H1 (cell line): ENCODE results near the gene FERMT1. TPM values are rescaled to one million over a fixed set of nuclear protein-coding genes. Genes with fewer than 3 reads are reported as not detected.

Experiments used
- CTCF ChIA-PET: fragments of 300-600 bp; sonication (Branson Sonifier 250); formaldehyde crosslinking; loops from one replicate; lab custom pipeline; 2021; ENCODE audit not compliant: partially characterized antibody; lab: Charles Lee
- POLR2A ChIA-PET: fragments of 300-600 bp; sonication (Branson Sonifier 250); formaldehyde crosslinking; loops from one replicate; lab custom pipeline; 2021; ENCODE audit warnings: inconsistent platforms; ENCODE audit not compliant: partially characterized antibody; lab: Charles Lee
- DNase-seq, 2 experiments: peaks; one replicate each; pipeline versions ENCODE4 v3.0.0 to v3.0.0-alpha.2; 2010 to 2022; ENCODE audit warnings: low spot score in 2 of 2, low read depth in 1 of 2, mixed read lengths in 1 of 2
- FAIRE-seq: peaks from 2 replicates; lab custom pipeline; 2011; peaks lifted over from hg19 to GRCh38; lab: Jason Lieb, UNC
- H2AFZ ChIP-seq: 2 replicates; pipeline ENCODE4 v1.8.1; 2012; ENCODE audit warnings: low read length, inconsistent platforms
- H2AK5ac ChIP-seq: 2 replicates; pipeline ENCODE4 v1.6.1; 2013; ENCODE audit warnings: low read depth, low read length
- H2BK120ac ChIP-seq: replicated peaks from 2 replicates; pipeline ENCODE3; 2013; ENCODE audit warnings: low read depth, low read length, inconsistent platforms
- H2BK12ac ChIP-seq: 2 replicates; pipeline ENCODE4 v1.6.1; 2013; ENCODE audit warnings: low read depth, low read length
- H2BK15ac ChIP-seq: 2 replicates; pipeline ENCODE4 v1.6.1; 2013; ENCODE audit warnings: low read length
- H2BK20ac ChIP-seq: 2 replicates; pipeline ENCODE4 v1.6.1; 2013; ENCODE audit warnings: low read length
- H2BK5ac ChIP-seq: 2 replicates; pipeline ENCODE4 v1.6.1; 2013; ENCODE audit warnings: low read depth, low read length
- H3K14ac ChIP-seq: 2 replicates; pipeline ENCODE4 v1.6.1; 2013; ENCODE audit warnings: inconsistent platforms; ENCODE audit not compliant: insufficient read length
- H3K18ac ChIP-seq: 2 replicates; pipeline ENCODE4 v1.6.1; 2013; ENCODE audit warnings: low read length; ENCODE audit errors: extremely low read depth
- H3K23ac ChIP-seq: 2 replicates; pipeline ENCODE4 v1.6.1; 2013; ENCODE audit warnings: inconsistent platforms; ENCODE audit not compliant: insufficient read length
- H3K23me2 ChIP-seq: 2 replicates; pipeline ENCODE4 v1.6.1; 2013; ENCODE audit warnings: low read depth, low read length
- H3K27ac ChIP-seq: 2 replicates; pipeline ENCODE4 v1.6.1; 2011; ENCODE audit warnings: low read depth, low read length, inconsistent platforms
- H3K27me3 ChIP-seq, 4 experiments: replicated peaks in 1 of 4; 1 replicate in 1 of 4; 2 replicates in 3 of 4; pipeline versions ENCODE4 v1.6.1 to v1.8.1; 2011 to 2013; ENCODE audit warnings: low read length in 3 of 4, mild to moderate bottlenecking in 3 of 4, inconsistent platforms in 2 of 4, mixed read lengths in 2 of 4, moderate library complexity in 1 of 4; ENCODE audit not compliant: control insufficient read depth in 3 of 4, insufficient read depth in 3 of 4; ENCODE audit errors: extremely low read depth in 1 of 4
- H3K36me3 ChIP-seq, 4 experiments: 2 replicates each; pipeline versions ENCODE4 v1.6.1 to v1.8.1; 2011 to 2013; ENCODE audit warnings: mild to moderate bottlenecking in 4 of 4, low read length in 3 of 4, moderate library complexity in 2 of 4, control low read depth in 1 of 4, inconsistent platforms in 1 of 4; ENCODE audit not compliant: insufficient read depth in 4 of 4, control insufficient read depth in 2 of 4
- H3K4ac ChIP-seq: replicated peaks from 2 replicates; pipeline ENCODE3; 2013; ENCODE audit warnings: low read length, low read depth, mixed read lengths, inconsistent platforms; ENCODE audit not compliant: insufficient read length
- H3K4me1 ChIP-seq, 4 experiments: replicated peaks in 1 of 4; 1 replicate in 1 of 4; 2 replicates in 3 of 4; pipeline versions ENCODE4 v1.6.1 to v1.8.1; 2011 to 2013; ENCODE audit warnings: low read length in 3 of 4, inconsistent platforms in 2 of 4, mixed read lengths in 1 of 4; ENCODE audit not compliant: insufficient read depth in 4 of 4, control insufficient read depth in 3 of 4
- H3K4me2 ChIP-seq, 2 experiments: 2 replicates each; pipeline versions ENCODE4 v1.6.1 to v1.8.1; 2011 to 2013; ENCODE audit warnings: low read depth in 2 of 2, low read length in 2 of 2, control low read depth in 1 of 2, inconsistent platforms in 1 of 2, mild to moderate bottlenecking in 1 of 2; ENCODE audit not compliant: insufficient read depth in 1 of 2
- H3K4me3 ChIP-seq, 4 experiments: fragments of 200-600, 300-600 bp in 1 of 4; sonication (generic), shearing (Covaris generic), sonication (Bioruptor Twin) in 1 of 4; 2 replicates each; pipeline versions ENCODE4 v1.5.1 to v1.8.1; 2011 to 2016; ENCODE audit warnings: low read length in 4 of 4, low read depth in 3 of 4, control low read depth in 2 of 4, inconsistent platforms in 2 of 4, mild to moderate bottlenecking in 2 of 4, mixed read lengths in 1 of 4, moderate library complexity in 1 of 4; ENCODE audit not compliant: insufficient read depth in 2 of 4; ENCODE audit errors: extremely low read depth in 1 of 4
- H3K56ac ChIP-seq: replicated peaks from 2 replicates; pipeline ENCODE3; 2013; ENCODE audit warnings: low read depth, mild to moderate bottlenecking, mixed read lengths, low read length, inconsistent platforms; ENCODE audit not compliant: insufficient read length
- H3K79me1 ChIP-seq: 2 replicates; pipeline ENCODE4 v1.6.1; 2013; ENCODE audit warnings: low read depth, low read length, control low read depth
- H3K79me2 ChIP-seq, 2 experiments: 2 replicates each; pipeline versions ENCODE4 v1.6.1 to v1.8.1; 2012 to 2013; ENCODE audit warnings: low read length in 2 of 2, mild to moderate bottlenecking in 2 of 2, inconsistent platforms in 1 of 2; ENCODE audit not compliant: insufficient read depth in 2 of 2, control insufficient read depth in 1 of 2
- H3K9ac ChIP-seq, 4 experiments: replicated peaks in 1 of 4; 1 replicate in 1 of 4; 2 replicates in 3 of 4; pipeline versions ENCODE4 v1.6.1 to v1.8.1; 2011 to 2013; ENCODE audit warnings: low read depth in 3 of 4, low read length in 3 of 4, control low read depth in 2 of 4, mild to moderate bottlenecking in 2 of 4, moderate library complexity in 2 of 4, inconsistent platforms in 1 of 4; ENCODE audit errors: extremely low read depth in 1 of 4
- H3K9me3 ChIP-seq, 2 experiments: 2 replicates each; pipeline versions ENCODE4 v1.6.1 to v1.8.1; 2012 to 2013; ENCODE audit warnings: mild to moderate bottlenecking in 2 of 2, moderate library complexity in 2 of 2, control low read depth in 1 of 2, inconsistent platforms in 1 of 2, low read depth in 1 of 2, low read length in 1 of 2, mixed read lengths in 1 of 2; ENCODE audit not compliant: insufficient read depth in 2 of 2
- H4K20me1 ChIP-seq, 2 experiments: replicated peaks in 1 of 2; 2 replicates each; pipeline versions ENCODE3 to v1.8.1; 2011 to 2013; ENCODE audit warnings: inconsistent platforms in 2 of 2, low read length in 2 of 2, mild to moderate bottlenecking in 1 of 2; ENCODE audit not compliant: insufficient read depth in 2 of 2, control insufficient read depth in 1 of 2
- H4K5ac ChIP-seq: 2 replicates; pipeline ENCODE4 v1.6.1; 2013; ENCODE audit warnings: low read length, low read depth, mixed read lengths, inconsistent platforms; ENCODE audit not compliant: insufficient read length
- H4K8ac ChIP-seq: 2 replicates; pipeline ENCODE4 v1.8.0; 2013; ENCODE audit warnings: mild to moderate bottlenecking, moderate library complexity, low read length, inconsistent platforms; ENCODE audit not compliant: insufficient read depth; ENCODE audit errors: extremely low read depth
- H4K91ac ChIP-seq: replicated peaks from 2 replicates; pipeline ENCODE3; 2013; ENCODE audit warnings: low read length, mixed read lengths, inconsistent platforms; ENCODE audit not compliant: insufficient read length
- FOSL1 ChIP-seq: IDR thresholded peaks from 2 replicates; pipeline ENCODE4 v1.6.1; 2011; ENCODE audit warnings: mild to moderate bottlenecking, low read depth, low read length, moderate library complexity; ENCODE audit not compliant: insufficient read depth
- GTF2F1 ChIP-seq: IDR thresholded peaks from 2 replicates; pipeline ENCODE4 v1.6.1; 2012; ENCODE audit warnings: low read depth, low read length, improper control_type of control experiment, borderline replicate concordance
- WGBS, 2 experiments: shearing (Covaris generic) in 1 of 2; methylation state at CpG; one replicate each; pipeline versions ENCODE4 v1.1.6 to v1.1.7; 2013 to 2015; ENCODE audit warnings: low lambda C conversion rate in 2 of 2, mixed read lengths in 2 of 2, inconsistent platforms in 1 of 2, low coverage in 1 of 2, missing lambda C conversion rate in 1 of 2; ENCODE audit not compliant: insufficient replicate concordance in 2 of 2, insufficient coverage in 1 of 2, insufficient read length in 1 of 2; ENCODE audit errors: extremely low coverage in 1 of 2, missing lambda C conversion rate in 1 of 2; 5-methylcytosine and 5-hydroxymethylcytosine counted together
- polyA plus RNA-seq, 7 experiments: library from polyadenylated mRNA; depleted of rRNA in 3 of 7; stranded (reverse) in 5 of 7; unstranded in 2 of 7; fragments of >200 nt in 5 of 7; fragments of 200-250 nt in 2 of 7; gene quantifications; 1 replicate in 5 of 7; 2 replicates in 1 of 7; 4 replicates in 1 of 7; pipeline versions ENCODE4 v1.2.1 to v1.2.3, GENCODE V29; 2011 to 2013; ENCODE audit warnings: missing spikeins in 2 of 7, mixed read lengths in 2 of 7
- total RNA-seq: library from RNA; stranded (reverse); fragmentation: NEBNext Ultra II Directional; extraction: Animal tissue kit (Norgen Biotek cat#: 25700); gene quantifications from 2 replicates; pipeline ENCODE4 v1.2.1, GENCODE V29; 2021
- TF ChIP-seq, protein P1 (sequence below), 3 experiments: IDR thresholded peaks; 1 replicate in 2 of 3; 2 replicates in 1 of 3; pipeline versions ENCODE4 v1.5.1 to v1.6.1; 2011; ENCODE audit warnings: low read length in 3 of 3, mild to moderate bottlenecking in 3 of 3, inconsistent platforms in 2 of 3, low read depth in 1 of 3, moderate library complexity in 1 of 3; ENCODE audit not compliant: insufficient read depth in 1 of 3; ENCODE audit errors: control extremely low read depth in 1 of 3

Gene FERMT1
- total and polyA plus RNA-seq, 2 of the 8 experiments (the other 6 are each of a cell fraction or from before 2014, with no cell fraction given), result 4.2 to 17.8 TPM

DNA sequence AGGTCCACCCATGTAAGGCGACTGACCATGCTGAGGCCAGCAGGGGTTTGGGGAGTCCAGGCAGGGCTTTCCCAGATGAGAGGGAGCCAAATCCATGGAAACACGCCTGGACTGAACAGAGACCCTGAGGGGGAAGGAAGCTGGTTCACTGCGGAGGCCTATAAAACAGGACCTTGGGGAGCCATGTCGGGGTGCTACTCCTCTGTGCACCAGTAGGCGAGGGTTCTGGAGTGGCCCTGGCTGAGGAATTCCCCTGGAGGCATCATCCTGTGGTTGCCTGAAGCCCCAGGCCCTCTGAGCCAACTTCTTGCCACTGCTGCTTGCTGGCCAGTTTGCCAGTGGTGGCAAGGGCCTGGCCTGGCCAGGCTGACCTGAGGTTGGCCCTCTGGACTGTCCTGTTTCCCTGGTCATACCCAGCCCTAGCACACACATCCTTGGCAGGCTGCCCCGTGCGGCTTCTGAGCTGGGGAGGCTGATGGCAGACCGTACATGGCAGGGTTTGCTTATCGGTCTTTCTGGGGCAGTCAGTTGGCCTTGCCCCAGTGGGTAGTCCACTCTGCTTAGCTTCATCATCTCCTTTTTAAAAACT is 66.8 kb downstream of the FERMT1 start:
- WGBS, 2 experiments, result 77% methylated on average over 9 of the region's 9 CpGs; no CpG with 5 or more reads in 1 of the 2 experiments
- Histone ChIP-seq H3K27ac (no peak overlapping the region), H4K20me1 (no peaks in the 10 kb centered on the region), H2BK5ac (no peak overlapping the region), H3K36me3 (no peaks in the 10 kb centered on the region), H4K91ac (no peak overlapping the region), H3K79me2 (no peaks in the 10 kb centered on the region), H3K14ac (no peak overlapping the region), H2BK15ac (no peak overlapping the region), H2AFZ (no peak overlapping the region), H2AK5ac (no peak overlapping the region), H3K4ac (no peak overlapping the region), H3K4me3 (no peak overlapping the region), H2BK20ac (no peak overlapping the region), H3K18ac (no peak overlapping the region), H3K4me2 (no peak overlapping the region), H3K27me3 (peaks cover 26 to 36% (median 31%) of the 10 kb centered on the region in 4 experiments), H3K4me1 (peaks cover 0 to 15% (median 5%) of the 10 kb centered on the region in 4 experiments; a peak in 5 of 7 replicates), H3K56ac (no peak overlapping the region), H3K23ac (no peak overlapping the region), H3K23me2 (peaks cover 8% of the 10 kb centered on the region; the same call in 1 of the 2 replicates), H2BK12ac (no peak overlapping the region; the same call in 1 of the 2 replicates), H2BK120ac (no peak overlapping the region), H3K9ac (no peak overlapping the region), H3K79me1 (no peaks in the 10 kb centered on the region), H3K9me3 (no peaks in the 10 kb centered on the region), H4K8ac (no peak overlapping the region; the same call in 1 of the 2 replicates), H4K5ac (no peak overlapping the region)
- FAIRE-seq (no peak), DNase-seq (peak in 1 of 2 experiments; percentile 23)
- CTCF ChIA-PET, result interaction anchor here (0.5 to 1.9 kb wide), 5 partner anchors 9 to 120 kb away, joined by 3 to 9 read pairs (median 3); no protein-coding TSS in a partner anchor
- POLR2A ChIA-PET, result interaction anchor here (1.0 to 1.5 kb wide), 2 partner anchors 10 to 31 kb away, joined by 3 to 4 read pairs; no protein-coding TSS in a partner anchor
- TF ChIP-seq, protein P1, sequence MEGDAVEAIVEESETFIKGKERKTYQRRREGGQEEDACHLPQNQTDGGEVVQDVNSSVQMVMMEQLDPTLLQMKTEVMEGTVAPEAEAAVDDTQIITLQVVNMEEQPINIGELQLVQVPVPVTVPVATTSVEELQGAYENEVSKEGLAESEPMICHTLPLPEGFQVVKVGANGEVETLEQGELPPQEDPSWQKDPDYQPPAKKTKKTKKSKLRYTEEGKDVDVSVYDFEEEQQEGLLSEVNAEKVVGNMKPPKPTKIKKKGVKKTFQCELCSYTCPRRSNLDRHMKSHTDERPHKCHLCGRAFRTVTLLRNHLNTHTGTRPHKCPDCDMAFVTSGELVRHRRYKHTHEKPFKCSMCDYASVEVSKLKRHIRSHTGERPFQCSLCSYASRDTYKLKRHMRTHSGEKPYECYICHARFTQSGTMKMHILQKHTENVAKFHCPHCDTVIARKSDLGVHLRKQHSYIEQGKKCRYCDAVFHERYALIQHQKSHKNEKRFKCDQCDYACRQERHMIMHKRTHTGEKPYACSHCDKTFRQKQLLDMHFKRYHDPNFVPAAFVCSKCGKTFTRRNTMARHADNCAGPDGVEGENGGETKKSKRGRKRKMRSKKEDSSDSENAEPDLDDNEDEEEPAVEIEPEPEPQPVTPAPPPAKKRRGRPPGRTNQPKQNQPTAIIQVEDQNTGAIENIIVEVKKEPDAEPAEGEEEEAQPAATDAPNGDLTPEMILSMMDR (IDR thresholded peaks at IDR 0.05; ENCODE audit: control extremely low read depth in 1 of 3, insufficient read depth in 1 of 3, low read depth in 1 of 3, low read length in 3 of 3), result peak in 2 of 3 experiments; percentile 3 to 16; a peak in 2 of 4 replicates
- TF ChIP-seq FOSL1 (no peak), GTF2F1 (no peak)
